T-cell (primary cell): ENCODE results near the gene MYLK2. TPM values are rescaled to one million over a fixed set of nuclear protein-coding genes. Genes with fewer than 3 reads are reported as not detected.

Experiments
- ATAC-seq, 4 experiments: fragments of 200-7000 bp in 3 of 4; fragments of 150-1000 bp in 1 of 4; cut with Tn5 transposase; replicated peaks in 1 of 4; 1 replicate in 3 of 4; 2 replicates in 1 of 4; pipeline ENCODE4 v1.10.0; 2021; ENCODE audit warnings: moderate library complexity in 3 of 4, mild to moderate bottlenecking in 2 of 4, moderate number of reproducible peaks in 1 of 4
- CTCF ChIA-PET, 2 donors: fragments of 300-600 bp; sonication (Branson Sonifier 250); formaldehyde crosslinking; loops; one replicate each; lab custom pipeline; 2022; ENCODE audit warnings: antibody characterized with exemption in 2 of 2; lab: Charles Lee
- POLR2A ChIA-PET, 2 donors: fragments of 300-600 bp; sonication (Branson Sonifier 250); formaldehyde crosslinking; loops; one replicate each; lab custom pipeline; 2022; ENCODE audit warnings: antibody characterized with exemption in 2 of 2; lab: Charles Lee
- DNase-seq, 35 experiments: peaks; one replicate each; pipeline versions ENCODE4 v3.0.0 to v3.0.0-alpha.2; 2013 to 2023
- H3K27ac ChIP-seq: one replicate; pipeline ENCODE4 v1.5.1; 2013; ENCODE audit warnings: low read length
- H3K27me3 ChIP-seq, 2 experiments: replicated peaks in 1 of 2; 1 replicate in 1 of 2; 2 replicates in 1 of 2; pipeline versions ENCODE4 v1.6.1 to v1.7.0; 2013; ENCODE audit warnings: low read length in 1 of 2, mixed read lengths in 1 of 2; ENCODE audit not compliant: control insufficient read depth in 2 of 2, insufficient read depth in 2 of 2; ENCODE audit errors: extremely low read depth in 1 of 2
- H3K36me3 ChIP-seq, 2 donors: 1 replicate in 1 of 2; 2 replicates in 1 of 2; pipeline versions ENCODE4 v1.6.1 to v1.7.0; 2013; ENCODE audit warnings: low read length in 1 of 2; ENCODE audit not compliant: control insufficient read depth in 2 of 2, insufficient read depth in 1 of 2; ENCODE audit errors: extremely low read depth in 1 of 2
- H3K4me1 ChIP-seq, 2 experiments: 1 replicate in 1 of 2; 2 replicates in 1 of 2; pipeline versions ENCODE4 v1.6.1 to v1.7.0; 2013; ENCODE audit warnings: low read length in 2 of 2, mixed read lengths in 1 of 2; ENCODE audit not compliant: insufficient read depth in 2 of 2, control insufficient read depth in 1 of 2; ENCODE audit errors: extremely low read depth in 1 of 2
- H3K4me3 ChIP-seq, 2 donors: 1 replicate in 1 of 2; 2 replicates in 1 of 2; pipeline versions ENCODE4 v1.5.1 to v1.7.0; 2013; ENCODE audit warnings: mild to moderate bottlenecking in 2 of 2, low read length in 1 of 2, moderate library complexity in 1 of 2; ENCODE audit not compliant: control insufficient read depth in 1 of 2; ENCODE audit errors: extremely low read depth in 1 of 2
- H3K9me3 ChIP-seq: 2 replicates; pipeline ENCODE4 v1.7.0; 2013
- H3K27ac Mint-ChIP-seq, 2 donors: one replicate each; pipeline ENCODE4 v1.8.0; 2020 to 2021; ENCODE audit warnings: mild to moderate bottlenecking in 2 of 2, mixed read lengths in 2 of 2
- H3K27me3 Mint-ChIP-seq, 2 donors: one replicate each; pipeline ENCODE4 v1.8.0; 2021 to 2022; ENCODE audit warnings: mixed read lengths in 2 of 2
- H3K36me3 Mint-ChIP-seq: one replicate; pipeline ENCODE4 v1.8.0; 2021; ENCODE audit warnings: mixed read lengths
- H3K4me1 Mint-ChIP-seq, 3 donors: one replicate each; pipeline ENCODE4 v1.8.0; 2020 to 2022; ENCODE audit warnings: mixed read lengths in 3 of 3, mild to moderate bottlenecking in 1 of 3
- H3K4me3 Mint-ChIP-seq, 3 donors: one replicate each; pipeline ENCODE4 v1.8.0; 2020 to 2022; ENCODE audit warnings: mild to moderate bottlenecking in 3 of 3, mixed read lengths in 3 of 3, moderate library complexity in 3 of 3
- H3K9me3 Mint-ChIP-seq, 3 donors: one replicate each; pipeline ENCODE4 v1.8.0; 2020 to 2022; ENCODE audit warnings: mixed read lengths in 3 of 3
- WGBS: methylation state at CpG from one replicate; pipeline ENCODE4 v1.1.5; 2013; ENCODE audit warnings: missing lambda C conversion rate; ENCODE audit not compliant: insufficient coverage; 5-methylcytosine and 5-hydroxymethylcytosine counted together
- total RNA-seq, 35 experiments: library from RNA in 6 of 35; stranded (reverse) in 6 of 35; fragments of 120-200 nt in 1 of 35; gene quantifications; one replicate each; pipeline versions ENCODE4 v1.2.1 to v1.2.4 and lab custom pipeline; 2013 to 2026

Gene MYLK2
- total RNA-seq, 5 donors from 2014 or later (not counting 1 experiment from before 2014, with no cell fraction given) = not detected

- Mint-ChIP-seq H3K27me3 (peaks cover 3 to 14% of the 10 kb centered on the region in 2 donors), H3K4me3 (no peak overlapping the region), H3K27ac (no peak overlapping the region), H3K36me3 (no peaks in the 10 kb centered on the region), H3K4me1 (peaks cover 16 to 19% (median 17%) of the 10 kb centered on the region in 3 donors), H3K9me3 (no peaks in the 10 kb centered on the region)
- Histone ChIP-seq H3K27me3 (peaks cover 3 to 18% of the 10 kb centered on the region in 2 experiments), H3K4me3 (no peak overlapping the region), H3K4me1 (peaks cover 4 to 12% of the 10 kb centered on the region in 2 experiments), H3K9me3 (no peaks in the 10 kb centered on the region), H3K27ac (no peak overlapping the region), H3K36me3 (no peaks in the 10 kb centered on the region)
- POLR2A ChIA-PET = no interaction called here
- ATAC-seq (no peak), DNase-seq (no peak)
- CTCF ChIA-PET = interaction anchor here in 1 of 2 donors (0.6 kb wide), 1 partner anchor 10 kb away, joined by 8 read pairs; no protein-coding TSS in a partner anchor
Measured at GRCh38 chr20:31877684-31878083, 58.5 kb downstream of the MYLK2 start.

GRCh38 chr20:31879143-31879987 lies 60.2 kb downstream of the MYLK2 start:
- peak; percentile 47 to 86 (median 66) for DNase-seq
- Histone ChIP-seq H3K4me3 (peak overlapping the region; percentile 65 to 90), H3K4me1 (peaks cover 4 to 12% of the 10 kb centered on the region in 2 experiments), H3K36me3 (no peaks in the 10 kb centered on the region), H3K9me3 (no peaks in the 10 kb centered on the region), H3K27ac (no peak overlapping the region), H3K27me3 (peaks cover 3 to 11% of the 10 kb centered on the region in 2 experiments)
- ATAC-seq = peak; percentile 85 to 95 (median 88)
- Mint-ChIP-seq H3K36me3 (no peaks in the 10 kb centered on the region), H3K4me1 (peaks cover 16 to 19% (median 17%) of the 10 kb centered on the region in 3 donors), H3K4me3 (peak overlapping the region; percentile 88 to 91 (median 88)), H3K9me3 (no peaks in the 10 kb centered on the region), H3K27me3 (peaks cover 3 to 9% of the 10 kb centered on the region in 2 donors), H3K27ac (peak overlapping the region in 1 of 2 donors; percentile 70)
- 5% methylated on average over 27 of the region's 45 CpGs for WGBS
- ChIA-PET POLR2A (interaction anchor here (0.6 to 0.8 kb wide), 3 partner anchors 272 to 831 kb away, joined by 3 to 10 read pairs (median 4); partner anchors contain the start of gene HM13 (in 1 of the 2)), CTCF (interaction anchor here in 1 of 2 donors (0.5 to 2.5 kb wide), 5 partner anchors 8 to 218 kb away, joined by 3 to 18 read pairs (median 3); partner anchors contain the start of gene PDRG1)

GRCh38 chr20:31881945-31882344 lies 62.8 kb downstream of the MYLK2 start:
- Mint-ChIP-seq H3K27ac (no peak overlapping the region), H3K36me3 (no peaks in the 10 kb centered on the region), H3K4me3 (peak overlapping the region in 1 of 3 donors; percentile 11), H3K27me3 (peaks cover 11 to 21% of the 10 kb centered on the region in 2 donors), H3K4me1 (peaks cover 16 to 19% (median 17%) of the 10 kb centered on the region in 3 donors), H3K9me3 (no peaks in the 10 kb centered on the region)
- peaks cover 3 to 17% of the 10 kb centered on the region in 2 experiments for H3K27me3 ChIP-seq
- ChIA-PET POLR2A (no interaction called here), CTCF (interaction anchor here in 1 of 2 donors (0.6 to 1.3 kb wide), 2 partner anchors 11 to 70 kb away, joined by 4 to 5 read pairs; partner anchors contain the start of gene PDRG1)
- DNase-seq (no peak), ATAC-seq (no peak)
- no peaks in the 10 kb centered on the region for H3K9me3 ChIP-seq
- H3K36me3 ChIP-seq = no peaks in the 10 kb centered on the region
- H3K27ac ChIP-seq = no peak overlapping the region
- peaks cover 4 to 12% of the 10 kb centered on the region in 2 experiments for H3K4me1 ChIP-seq
- 60% methylated on average over 1 of the region's 5 CpGs for WGBS
- H3K4me3 ChIP-seq = no peak overlapping the region

GRCh38 chr20:31883829-31884228 lies 64.7 kb downstream of the MYLK2 start:
- ChIA-PET CTCF (no interaction called here), POLR2A (no interaction called here)

More at GRCh38 chr20:31883829-31884228, 64.7 kb downstream of the MYLK2 start:
- peaks cover 16 to 19% (median 17%) of the 10 kb centered on the region in 3 donors for H3K4me1 Mint-ChIP-seq
- peaks cover 11 to 20% of the 10 kb centered on the region in 2 donors for H3K27me3 Mint-ChIP-seq
- Histone ChIP-seq H3K9me3 (no peaks in the 10 kb centered on the region), H3K36me3 (no peaks in the 10 kb centered on the region), H3K4me3 (no peak overlapping the region), H3K4me1 (peaks cover 4 to 12% of the 10 kb centered on the region in 2 experiments), H3K27me3 (peaks cover 0 to 15% of the 10 kb centered on the region in 2 experiments), H3K27ac (no peak overlapping the region)
- H3K27ac Mint-ChIP-seq = no peak overlapping the region
- DNase-seq (no peak), ATAC-seq (no peak)
- H3K4me3 Mint-ChIP-seq = no peak overlapping the region
- no peaks in the 10 kb centered on the region for H3K9me3 Mint-ChIP-seq
- H3K36me3 Mint-ChIP-seq = no peaks in the 10 kb centered on the region

Other genes with a start within 250 kb of the MYLK2 start
- 10 to 100 TPM in 1 of 5 donors, 1 to 10 TPM in 4; 1.4 to 11.2 (median 2.2) TPM for gene ID1, start 214.1 kb upstream of the MYLK2 start, total RNA-seq
- gene COX4I2, start 181.4 kb upstream of the MYLK2 start, total RNA-seq = not detected
- 10 to 100 TPM; 26.6 to 33.8 (median 27.7) TPM for gene BCL2L1, start 96.5 kb upstream of the MYLK2 start, total RNA-seq
- 1 to 10 TPM in 4 of 5 donors, under 1 TPM in 1; 0.99 to 3.0 (median 1.4) TPM for gene TPX2, start 80.1 kb upstream of the MYLK2 start, total RNA-seq
- gene FOXS1, start 26.2 kb downstream of the MYLK2 start, total RNA-seq = not detected
- not detected for gene DUSP15, start 51.2 kb downstream of the MYLK2 start, total RNA-seq
- under 1 TPM in 1 of 5 donors, not detected in 4; 0.16 TPM for gene TTLL9, start 51.3 kb downstream of the MYLK2 start, total RNA-seq
- 10 to 100 TPM in 3 of 5 donors, 1 to 10 TPM in 2; 7.5 to 14.5 (median 11.6) TPM for gene PDRG1, start 132.7 kb downstream of the MYLK2 start, total RNA-seq
- gene XKR7, start 148.8 kb downstream of the MYLK2 start, total RNA-seq = not detected
- gene CCM2L, start 191.1 kb downstream of the MYLK2 start, total RNA-seq = not detected
- 1 to 10 TPM in 1 of 5 donors, under 1 TPM in 4; 0.29 to 1.5 (median 0.73) TPM for gene HCK, start 232.9 kb downstream of the MYLK2 start, total RNA-seq